Stomach (tissue), 4 donors: Measurements from ENCODE around the gene SLC25A42.

Experiments
- EP300 ChIP-seq: sonication (generic); formaldehyde crosslinking; IDR thresholded peaks from one replicate; pipeline ENCODE4 v1.6.1; 2017; ENCODE audit warnings: antibody characterized with exemption
- POLR2A ChIP-seq, 4 donors: fragments of 450-650 bp; IDR thresholded peaks; one replicate each; pipeline ENCODE4 v1.6.1; 2016; ENCODE audit warnings: antibody characterized with exemption in 4 of 4, control low read depth in 2 of 4, mild to moderate bottlenecking in 1 of 4, moderate library complexity in 1 of 4
- POLR2AphosphoS5 ChIP-seq, 3 donors: sonication (generic); formaldehyde crosslinking; IDR thresholded peaks; one replicate each; pipeline ENCODE4 v1.6.1; 2016; ENCODE audit warnings: antibody characterized with exemption in 3 of 3
- TF ChIP-seq, protein P1 (sequence below), 7 experiments: fragments of 450-650 bp in 4 of 7; fragments of 200-600 bp in 3 of 7; sonication (generic) in 3 of 7; IDR thresholded peaks; one replicate each; pipeline ENCODE4 v1.5.1; 2016 to 2019; ENCODE audit warnings: antibody characterized with exemption in 7 of 7, control low read depth in 2 of 7, mild to moderate bottlenecking in 1 of 7

DNA sequence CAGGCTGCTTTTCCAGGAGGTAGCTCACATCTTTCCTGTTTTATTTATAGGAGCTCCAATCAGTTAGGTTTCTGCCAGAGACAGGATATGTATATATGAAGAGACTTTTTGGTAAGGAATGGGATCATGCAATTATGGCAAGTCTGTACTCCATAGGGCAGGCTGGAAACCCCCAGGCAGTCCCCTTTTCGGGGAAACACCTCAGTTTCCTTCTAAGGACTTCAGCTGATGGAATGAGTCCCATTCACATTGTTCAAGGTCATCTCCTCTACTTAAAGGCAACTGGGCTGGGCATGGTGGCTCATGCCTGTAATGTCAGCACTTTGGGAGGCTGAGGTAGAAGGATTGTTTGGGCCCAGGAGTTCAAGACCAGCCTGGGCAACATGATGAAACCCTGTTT lies 10.9 kb upstream of the SLC25A42 start:
- TF ChIP-seq, protein P1, sequence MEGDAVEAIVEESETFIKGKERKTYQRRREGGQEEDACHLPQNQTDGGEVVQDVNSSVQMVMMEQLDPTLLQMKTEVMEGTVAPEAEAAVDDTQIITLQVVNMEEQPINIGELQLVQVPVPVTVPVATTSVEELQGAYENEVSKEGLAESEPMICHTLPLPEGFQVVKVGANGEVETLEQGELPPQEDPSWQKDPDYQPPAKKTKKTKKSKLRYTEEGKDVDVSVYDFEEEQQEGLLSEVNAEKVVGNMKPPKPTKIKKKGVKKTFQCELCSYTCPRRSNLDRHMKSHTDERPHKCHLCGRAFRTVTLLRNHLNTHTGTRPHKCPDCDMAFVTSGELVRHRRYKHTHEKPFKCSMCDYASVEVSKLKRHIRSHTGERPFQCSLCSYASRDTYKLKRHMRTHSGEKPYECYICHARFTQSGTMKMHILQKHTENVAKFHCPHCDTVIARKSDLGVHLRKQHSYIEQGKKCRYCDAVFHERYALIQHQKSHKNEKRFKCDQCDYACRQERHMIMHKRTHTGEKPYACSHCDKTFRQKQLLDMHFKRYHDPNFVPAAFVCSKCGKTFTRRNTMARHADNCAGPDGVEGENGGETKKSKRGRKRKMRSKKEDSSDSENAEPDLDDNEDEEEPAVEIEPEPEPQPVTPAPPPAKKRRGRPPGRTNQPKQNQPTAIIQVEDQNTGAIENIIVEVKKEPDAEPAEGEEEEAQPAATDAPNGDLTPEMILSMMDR (IDR thresholded peaks at IDR 0.05): no peak
- TF ChIP-seq POLR2A (IDR thresholded peaks at IDR 0.05) (no peak), POLR2AphosphoS5 (IDR thresholded peaks at IDR 0.05) (no peak), EP300 (no peak)
